ENCODE results near the gene TRAF3.

TRAF3 gene

GRCh38 chr14:102779574-102780315, 2.5 kb downstream of the TRAF3 start:
- H3K4me1 ChIP-seq (ENCODE audit: insufficient read depth, low read length, severe bottlenecking), result peaks cover 36% of the 10 kb centered on the region
- no peaks in the 10 kb centered on the region for H3K36me3 ChIP-seq (ENCODE audit: insufficient read depth, low read length)
- H4K20me1 ChIP-seq (ENCODE audit: insufficient read depth, low read length), result no peaks in the 10 kb centered on the region
- H3K79me2 ChIP-seq (ENCODE audit: insufficient read depth, low read length), result peaks cover 52% of the 10 kb centered on the region
- H2AFZ ChIP-seq (ENCODE audit: low read length), result no peak overlapping the region
- no peaks in the 10 kb centered on the region for H3F3A ChIP-seq (ENCODE audit: insufficient read depth, low read length)
- no peak overlapping the region for H3K9ac ChIP-seq (ENCODE audit: low read length)
- TF ChIP-seq CTCF (IDR thresholded peaks at IDR 0.05; ENCODE audit: low read length) (no peak), EZH2 (IDR thresholded peaks at IDR 0.05; ENCODE audit: borderline replicate concordance, low read length) (no peak)
- H3K9me3 ChIP-seq (ENCODE audit: low read length), result no peaks in the 10 kb centered on the region
- no peaks in the 10 kb centered on the region for H3K27me3 ChIP-seq (ENCODE audit: insufficient read depth, low read length)
- H3K4me2 ChIP-seq (ENCODE audit: low read length), result peak overlapping the region; percentile 78
- no peak overlapping the region for H3K27ac ChIP-seq (ENCODE audit: low read depth, low read length, poor library complexity, severe bottlenecking)
- H3K4me3 ChIP-seq (ENCODE audit: low read depth, low read length, poor library complexity, severe bottlenecking), result peak overlapping the region; percentile 73
- no peaks in the 10 kb centered on the region for H3K9me2 ChIP-seq (ENCODE audit: low read depth, low read length)

- Histone ChIP-seq H3K4me1 (ENCODE audit: insufficient read depth, low read length, severe bottlenecking) (peaks cover 41% of the 10 kb centered on the region), H3K4me3 (ENCODE audit: low read depth, low read length, poor library complexity, severe bottlenecking) (no peak overlapping the region), H4K20me1 (ENCODE audit: insufficient read depth, low read length) (no peaks in the 10 kb centered on the region), H3K9ac (ENCODE audit: low read length) (no peak overlapping the region), H3K27ac (ENCODE audit: low read depth, low read length, poor library complexity, severe bottlenecking) (no peak overlapping the region), H3K9me3 (ENCODE audit: low read length) (no peaks in the 10 kb centered on the region), H3K4me2 (ENCODE audit: low read length) (no peak overlapping the region), H2AFZ (ENCODE audit: low read length) (no peak overlapping the region), H3K27me3 (ENCODE audit: insufficient read depth, low read length) (no peaks in the 10 kb centered on the region), H3K9me2 (ENCODE audit: low read depth, low read length) (no peaks in the 10 kb centered on the region), H3K79me2 (ENCODE audit: insufficient read depth, low read length) (peaks cover 65% of the 10 kb centered on the region), H3K36me3 (ENCODE audit: insufficient read depth, low read length) (no peaks in the 10 kb centered on the region), H3F3A (ENCODE audit: insufficient read depth, low read length) (no peaks in the 10 kb centered on the region)
- TF ChIP-seq EZH2 (IDR thresholded peaks at IDR 0.05; ENCODE audit: borderline replicate concordance, low read length) (no peak), CTCF (IDR thresholded peaks at IDR 0.05; ENCODE audit: low read length) (no peak)
Measured at GRCh38 chr14:102781063-102781462, 3.8 kb downstream of the TRAF3 start.

- H3F3A ChIP-seq (ENCODE audit: insufficient read depth, low read length), result no peaks in the 10 kb centered on the region
- H3K36me3 ChIP-seq (ENCODE audit: insufficient read depth, low read length), result no peaks in the 10 kb centered on the region
- no peak overlapping the region for H3K4me2 ChIP-seq (ENCODE audit: low read length)
- H3K9me3 ChIP-seq (ENCODE audit: low read length), result no peaks in the 10 kb centered on the region
- no peak for TF ChIP-seq CTCF (IDR thresholded peaks at IDR 0.05; ENCODE audit: low read length)
- TF ChIP-seq EZH2 (IDR thresholded peaks at IDR 0.05; ENCODE audit: borderline replicate concordance, low read length), result no peak
- peaks cover 77% of the 10 kb centered on the region for H3K79me2 ChIP-seq (ENCODE audit: insufficient read depth, low read length)
- no peaks in the 10 kb centered on the region for H3K27me3 ChIP-seq (ENCODE audit: insufficient read depth, low read length)
- no peaks in the 10 kb centered on the region for H3K9me2 ChIP-seq (ENCODE audit: low read depth, low read length)
- no peak overlapping the region for H3K27ac ChIP-seq (ENCODE audit: low read depth, low read length, poor library complexity, severe bottlenecking)
- no peaks in the 10 kb centered on the region for H4K20me1 ChIP-seq (ENCODE audit: insufficient read depth, low read length)
- H3K4me1 ChIP-seq (ENCODE audit: insufficient read depth, low read length, severe bottlenecking), result peaks cover 35% of the 10 kb centered on the region
- no peak overlapping the region for H3K9ac ChIP-seq (ENCODE audit: low read length)
- H2AFZ ChIP-seq (ENCODE audit: low read length), result no peak overlapping the region
- no peak overlapping the region for H3K4me3 ChIP-seq (ENCODE audit: low read depth, low read length, poor library complexity, severe bottlenecking)
Measured at GRCh38 chr14:102782974-102783373, 5.7 kb downstream of the TRAF3 start.

All from OCI-LY1 (cell line).